ENCODE results near the gene DBH. TPM values are rescaled to one million over a fixed set of nuclear protein-coding genes. Genes with fewer than 3 reads are reported as not detected.

The DBH gene
- total and polyA plus RNA-seq, 2 donors (not counting 3 experiments of a cell fraction or from before 2014, with no cell fraction given): not detected

- no peak overlapping the region for H3K9ac ChIP-seq (replicated peaks; ENCODE audit: extremely low read depth, insufficient read depth, low read length)
- H4K20me1 ChIP-seq (replicated peaks; ENCODE audit: control insufficient read depth, extremely low read depth, insufficient read depth, low read length): no peaks in the 10 kb centered on the region
- no peaks in the 10 kb centered on the region for H3K79me2 ChIP-seq (ENCODE audit: control insufficient read depth, insufficient read depth, low read length)
- no peak for TF ChIP-seq POLR2A (IDR thresholded peaks at IDR 0.05; ENCODE audit: low read depth, low read length)
- TF ChIP-seq MAX (IDR thresholded peaks at IDR 0.05; ENCODE audit: insufficient read depth, insufficient read length): no peak
- TF ChIP-seq POLR2AphosphoS5 (IDR thresholded peaks at IDR 0.05; ENCODE audit: insufficient read depth, low read depth, low read length): no peak
- TF ChIP-seq GATA2 (IDR thresholded peaks at IDR 0.05; ENCODE audit: insufficient read depth, insufficient read length, low read depth, low read length): no peak
- TF ChIP-seq CTCF (IDR thresholded peaks at IDR 0.05; ENCODE audit: extremely low read depth in 1 of 2, insufficient read depth in 1 of 2, low read depth in 1 of 2, low read length in 2 of 2): no peak
- TF ChIP-seq MYC (IDR thresholded peaks at IDR 0.05; ENCODE audit: low read depth, low read length): no peak
- H2AFZ ChIP-seq (ENCODE audit: low read depth, low read length): no peak overlapping the region
- BruUV-seq (replicated peaks): no TSS peak
- intact Hi-C loops (cut with micrococcal nuclease): no loop called here
- dilution Hi-C loops (cut with MboI; ENCODE audit: extremely low pct_ligation_motif_present, low sequenced_read_pairs): no loop called here
- ChIA-PET CTCF (no interaction called here), POLR2A (no interaction called here)
- no peak overlapping the region for H3K27ac ChIP-seq (ENCODE audit: insufficient read depth, low read depth, low read length)
- no peaks in the 10 kb centered on the region for H3K9me1 ChIP-seq (replicated peaks; ENCODE audit: control insufficient read depth, extremely low read depth, insufficient read depth, low read length)
- peaks cover 2 to 4% of the 10 kb centered on the region in 2 experiments for H3K27me3 ChIP-seq (ENCODE audit: control insufficient read depth in 2 of 2, insufficient read depth in 2 of 2, low read length in 2 of 2)
- no peaks in the 10 kb centered on the region for H3K36me3 ChIP-seq (ENCODE audit: control insufficient read depth in 2 of 2, extremely low read depth in 1 of 2, insufficient read depth in 2 of 2, low read length in 2 of 2)
- H3K4me2 ChIP-seq (ENCODE audit: insufficient read depth, low read length): no peak overlapping the region
- H3K9me3 ChIP-seq (replicated peaks; ENCODE audit: control insufficient read depth, insufficient read depth, low read length): no peaks in the 10 kb centered on the region
- H3K4me3 ChIP-seq (replicated peaks in 1 of 3; ENCODE audit: insufficient read depth in 1 of 3, low read depth in 1 of 3, low read length in 3 of 3): no peak overlapping the region
- DNase-seq (ENCODE audit: low read depth, low spot score) (no peak), FAIRE-seq (no peak)
- no peaks in the 10 kb centered on the region for H3K4me1 ChIP-seq (ENCODE audit: control insufficient read depth, extremely low read depth, insufficient read depth, low read length)
Measured at GRCh38 chr9:133587051-133587450, 49.1 kb upstream of the DBH start.

- H3K9me3 ChIP-seq (replicated peaks; ENCODE audit: control insufficient read depth, insufficient read depth, low read length): no peaks in the 10 kb centered on the region
- H3K27me3 ChIP-seq (ENCODE audit: control insufficient read depth in 2 of 2, insufficient read depth in 2 of 2, low read length in 2 of 2): peaks cover 2 to 4% of the 10 kb centered on the region in 2 experiments
- no peaks in the 10 kb centered on the region for H3K4me1 ChIP-seq (ENCODE audit: control insufficient read depth, extremely low read depth, insufficient read depth, low read length)
- no peak overlapping the region for H3K27ac ChIP-seq (ENCODE audit: insufficient read depth, low read depth, low read length)
- no peaks in the 10 kb centered on the region for H3K9me1 ChIP-seq (replicated peaks; ENCODE audit: control insufficient read depth, extremely low read depth, insufficient read depth, low read length)
- H3K9ac ChIP-seq (replicated peaks; ENCODE audit: extremely low read depth, insufficient read depth, low read length): no peak overlapping the region
- H3K36me3 ChIP-seq (ENCODE audit: control insufficient read depth in 2 of 2, extremely low read depth in 1 of 2, insufficient read depth in 2 of 2, low read length in 2 of 2): no peaks in the 10 kb centered on the region
- FAIRE-seq: no peak
- no peaks in the 10 kb centered on the region for H3K79me2 ChIP-seq (ENCODE audit: control insufficient read depth, insufficient read depth, low read length)
- H4K20me1 ChIP-seq (replicated peaks; ENCODE audit: control insufficient read depth, extremely low read depth, insufficient read depth, low read length): no peaks in the 10 kb centered on the region
- POLR2A ChIA-PET: no interaction called here
- CTCF ChIA-PET: no interaction called here
- intact Hi-C loops (cut with micrococcal nuclease) (no loop called here), dilution Hi-C loops (cut with MboI; ENCODE audit: extremely low pct_ligation_motif_present, low sequenced_read_pairs) (no loop called here)
- DNase-seq (ENCODE audit: low read depth, low spot score): no peak
- H2AFZ ChIP-seq (ENCODE audit: low read depth, low read length): no peak overlapping the region
- BruUV-seq (replicated peaks): no TSS peak
- no peak overlapping the region for H3K4me3 ChIP-seq (replicated peaks in 1 of 3; ENCODE audit: insufficient read depth in 1 of 3, low read depth in 1 of 3, low read length in 3 of 3)
- H3K4me2 ChIP-seq (ENCODE audit: insufficient read depth, low read length): no peak overlapping the region
- TF ChIP-seq JUN (IDR thresholded peaks at IDR 0.05; ENCODE audit: borderline replicate concordance, insufficient read depth, insufficient read length, low read depth) (no peak), MAX (IDR thresholded peaks at IDR 0.05; ENCODE audit: insufficient read depth, insufficient read length) (no peak), MYC (IDR thresholded peaks at IDR 0.05; ENCODE audit: low read depth, low read length) (no peak), GATA2 (IDR thresholded peaks at IDR 0.05; ENCODE audit: insufficient read depth, insufficient read length, low read depth, low read length) (no peak), EZH2 (IDR thresholded peaks at IDR 0.05; ENCODE audit: borderline replicate concordance, low read depth, low read length, severe bottlenecking) (no peak), POLR2A (IDR thresholded peaks at IDR 0.05; ENCODE audit: low read depth, low read length) (no peak), POLR2AphosphoS5 (IDR thresholded peaks at IDR 0.05; ENCODE audit: insufficient read depth, low read depth, low read length) (no peak), FOS (IDR thresholded peaks at IDR 0.05; ENCODE audit: borderline replicate concordance, insufficient read depth, low read length) (no peak), CTCF (IDR thresholded peaks at IDR 0.05; ENCODE audit: extremely low read depth in 1 of 2, insufficient read depth in 1 of 2, low read depth in 1 of 2, low read length in 2 of 2) (no peak)
Measured at GRCh38 chr9:133587466-133587865, 48.7 kb upstream of the DBH start.

Measured in endothelial cell of umbilical vein (primary cell).